Thyroid gland (tissue), 4 donors: ENCODE results near the gene BUD31. TPM values are rescaled to one million over a fixed set of nuclear protein-coding genes. Genes with fewer than 3 reads are reported as not detected.
"Not testable (repeated sequence)": the region's sequence is repeated elsewhere in the genome, so short reads cannot be mapped to it uniquely, and the experiment has no call there.

Source experiments
- DNase-seq, 2 donors: peaks; one replicate each; pipeline ENCODE4 v3.0.0-alpha.2; 2019
- H3K27ac ChIP-seq, 3 donors: fragments of 200-600 bp; sonication (generic); 1 replicate in 2 of 3; 2 replicates in 1 of 3; pipeline ENCODE4 v1.5.1; 2016 to 2019; ENCODE audit warnings: mild to moderate bottlenecking in 1 of 3, moderate library complexity in 1 of 3
- H3K27me3 ChIP-seq: fragments of 200-600 bp; sonication (generic); one replicate; pipeline ENCODE4 v1.5.1; 2019
- H3K36me3 ChIP-seq, 2 donors: fragments of 200-600 bp; sonication (generic); one replicate each; pipeline ENCODE4 v1.5.1; 2016 to 2019
- H3K4me1 ChIP-seq, 2 donors: fragments of 200-600 bp; sonication (generic); one replicate each; pipeline ENCODE4 v1.5.1; 2017 to 2019
- H3K4me3 ChIP-seq, 3 donors: fragments of 200-600 bp; sonication (generic); replicated peaks in 1 of 3; 1 replicate in 2 of 3; 2 replicates in 1 of 3; pipeline ENCODE4 v1.5.1; 2016; ENCODE audit warnings: mild to moderate bottlenecking in 1 of 3
- H3K9me3 ChIP-seq: fragments of 200-600 bp; sonication (generic); one replicate; pipeline ENCODE4 v1.5.1; 2017
- POLR2A ChIP-seq, 2 donors: fragments of 450-650 bp; IDR thresholded peaks; one replicate each; pipeline ENCODE4 v1.6.1; 2017; ENCODE audit warnings: antibody characterized with exemption in 2 of 2, mild to moderate bottlenecking in 2 of 2, moderate library complexity in 1 of 2
- WGBS, 2 donors: methylation state at CpG; one replicate each; pipeline ENCODE4 v1.1.5; 2017; 5-methylcytosine and 5-hydroxymethylcytosine counted together
- intact Hi-C: fragments of 100-400 bp; cut with DNase I; formaldehyde crosslinking; loops from one replicate; pipeline ENCODE4 v1.15.1; 2023
- total RNA-seq, 4 donors: library from RNA; depleted of rRNA; stranded (reverse); fragments of >200 nt; gene quantifications; one replicate each; pipeline ENCODE4 v1.2.3, GENCODE V29; 2016
- TF ChIP-seq, protein P1 (sequence below), 6 experiments: fragments of 200-600 bp in 3 of 6; fragments of 450-650 bp in 3 of 6; sonication (generic) in 3 of 6; IDR thresholded peaks; one replicate each; pipeline ENCODE4 v1.5.1; 2016 to 2019; ENCODE audit warnings: antibody characterized with exemption in 6 of 6, mild to moderate bottlenecking in 2 of 6, inconsistent platforms in 1 of 6, moderate library complexity in 1 of 6

The BUD31 gene
- total RNA-seq, 4 donors from 2014 or later = 41.9 to 89.1 (median 65.4) TPM

DNA sequence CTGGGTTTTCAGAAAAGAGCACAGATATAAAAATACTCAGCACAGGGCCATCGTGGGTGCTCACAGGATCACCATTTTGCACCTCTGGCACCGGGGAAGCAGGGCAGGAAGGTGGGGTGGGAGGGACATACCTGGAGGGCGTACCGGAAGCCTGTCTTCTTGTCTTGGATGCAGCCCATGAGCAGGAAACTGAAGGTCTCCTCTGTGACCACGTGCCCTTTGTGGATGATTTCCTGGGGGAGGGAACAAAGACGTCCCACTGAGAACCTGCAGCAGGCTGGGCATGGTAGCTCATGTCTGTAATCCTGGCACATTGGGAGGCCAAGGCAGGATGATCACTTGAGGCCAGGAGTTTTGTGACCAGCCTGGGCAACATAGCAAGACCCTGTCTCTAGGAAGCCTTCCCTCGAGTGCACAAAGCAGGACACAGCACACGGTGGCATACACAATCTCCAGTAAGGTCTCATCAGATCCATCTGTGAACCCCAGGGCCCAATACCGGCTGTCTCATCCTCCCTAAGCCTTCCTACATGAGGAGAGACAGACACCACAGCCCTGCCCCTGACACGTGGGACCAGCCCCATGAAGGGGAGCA lies 20.3 kb downstream of the BUD31 start:
- no peaks in the 10 kb centered on the region for H3K27me3 ChIP-seq
- no peak for DNase-seq
- H3K4me3 ChIP-seq = no peak overlapping the region
- H3K27ac ChIP-seq = no peak overlapping the region
- 84 to 88% methylated on average over 7 to 10 of the region's 10 CpGs for WGBS, 2 donors
- peaks cover 18 to 33% of the 10 kb centered on the region in 2 donors for H3K36me3 ChIP-seq
- H3K9me3 ChIP-seq = no peaks in the 10 kb centered on the region
- TF ChIP-seq POLR2A (IDR thresholded peaks at IDR 0.05) = no peak
- TF ChIP-seq, protein P1, sequence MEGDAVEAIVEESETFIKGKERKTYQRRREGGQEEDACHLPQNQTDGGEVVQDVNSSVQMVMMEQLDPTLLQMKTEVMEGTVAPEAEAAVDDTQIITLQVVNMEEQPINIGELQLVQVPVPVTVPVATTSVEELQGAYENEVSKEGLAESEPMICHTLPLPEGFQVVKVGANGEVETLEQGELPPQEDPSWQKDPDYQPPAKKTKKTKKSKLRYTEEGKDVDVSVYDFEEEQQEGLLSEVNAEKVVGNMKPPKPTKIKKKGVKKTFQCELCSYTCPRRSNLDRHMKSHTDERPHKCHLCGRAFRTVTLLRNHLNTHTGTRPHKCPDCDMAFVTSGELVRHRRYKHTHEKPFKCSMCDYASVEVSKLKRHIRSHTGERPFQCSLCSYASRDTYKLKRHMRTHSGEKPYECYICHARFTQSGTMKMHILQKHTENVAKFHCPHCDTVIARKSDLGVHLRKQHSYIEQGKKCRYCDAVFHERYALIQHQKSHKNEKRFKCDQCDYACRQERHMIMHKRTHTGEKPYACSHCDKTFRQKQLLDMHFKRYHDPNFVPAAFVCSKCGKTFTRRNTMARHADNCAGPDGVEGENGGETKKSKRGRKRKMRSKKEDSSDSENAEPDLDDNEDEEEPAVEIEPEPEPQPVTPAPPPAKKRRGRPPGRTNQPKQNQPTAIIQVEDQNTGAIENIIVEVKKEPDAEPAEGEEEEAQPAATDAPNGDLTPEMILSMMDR (IDR thresholded peaks at IDR 0.05) = no peak
- intact Hi-C loops = no loop called here
- H3K4me1 ChIP-seq = no peaks in the 10 kb centered on the region

- H3K36me3 ChIP-seq = peaks cover 18 to 31% of the 10 kb centered on the region in 2 donors
- H3K4me1 ChIP-seq = no peaks in the 10 kb centered on the region
- DNase-seq = no peak
- H3K4me3 ChIP-seq = no peak overlapping the region
- 91 to 96% methylated on average over 5 to 7 of the region's 8 CpGs for WGBS, 2 donors
- no peaks in the 10 kb centered on the region for H3K9me3 ChIP-seq
- H3K27ac ChIP-seq = no peak overlapping the region
- no peaks in the 10 kb centered on the region for H3K27me3 ChIP-seq
- intact Hi-C loops = no loop called here
- no peak for TF ChIP-seq POLR2A (IDR thresholded peaks at IDR 0.05)
- TF ChIP-seq, protein P1 (IDR thresholded peaks at IDR 0.05) = no peak
These were observed 21.0 kb downstream of the BUD31 start for GRCh38 chr7:99429756-99430155.

DNA sequence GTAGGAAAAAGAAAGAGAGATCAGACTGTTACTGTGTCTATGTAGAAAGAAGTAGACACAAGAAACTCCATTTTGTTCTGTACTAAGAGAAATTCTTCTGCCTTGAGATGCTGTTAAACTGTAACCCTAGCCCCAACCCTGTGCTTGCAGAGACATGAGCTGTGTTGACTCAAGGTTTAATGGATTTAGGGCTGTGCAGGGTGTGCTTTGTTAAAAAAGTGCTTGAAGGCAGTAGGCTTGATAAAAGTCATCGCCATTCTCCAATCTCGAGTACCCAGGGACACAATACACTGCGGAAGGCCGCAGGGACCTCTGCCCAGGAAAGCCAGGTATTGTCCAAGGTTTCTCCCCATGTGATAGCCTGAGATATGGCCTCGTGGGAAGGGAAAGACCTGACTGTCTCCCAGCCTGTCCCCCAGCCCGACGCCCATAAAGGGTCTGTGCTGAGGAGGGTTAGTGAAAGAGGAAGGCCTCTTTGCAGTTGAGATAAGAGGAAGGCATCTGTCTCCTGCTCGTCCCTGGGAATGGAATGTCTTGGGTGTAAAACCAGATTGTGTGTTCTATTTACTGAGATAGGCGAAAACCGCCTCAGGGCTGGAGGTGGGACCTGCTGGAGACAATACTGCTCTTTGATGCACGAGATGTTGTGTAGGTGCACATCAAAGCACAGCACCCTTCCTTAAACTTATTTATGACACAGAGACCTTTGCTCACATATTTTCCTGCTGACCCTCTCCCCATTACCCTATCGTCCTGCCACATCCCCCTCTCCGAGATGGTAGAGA lies 23.2 kb downstream of the BUD31 start:
- DNase-seq, H3K4me3 ChIP-seq, H3K27ac ChIP-seq, H3K9me3 ChIP-seq, intact Hi-C loops, H3K27me3 ChIP-seq, H3K4me1 ChIP-seq: not testable (repeated sequence)
- H3K36me3 ChIP-seq = peaks cover 17 to 30% of the 10 kb centered on the region in 2 donors
- WGBS, 2 donors = 83 to 86% methylated on average over 13 of the region's 13 CpGs

DNA sequence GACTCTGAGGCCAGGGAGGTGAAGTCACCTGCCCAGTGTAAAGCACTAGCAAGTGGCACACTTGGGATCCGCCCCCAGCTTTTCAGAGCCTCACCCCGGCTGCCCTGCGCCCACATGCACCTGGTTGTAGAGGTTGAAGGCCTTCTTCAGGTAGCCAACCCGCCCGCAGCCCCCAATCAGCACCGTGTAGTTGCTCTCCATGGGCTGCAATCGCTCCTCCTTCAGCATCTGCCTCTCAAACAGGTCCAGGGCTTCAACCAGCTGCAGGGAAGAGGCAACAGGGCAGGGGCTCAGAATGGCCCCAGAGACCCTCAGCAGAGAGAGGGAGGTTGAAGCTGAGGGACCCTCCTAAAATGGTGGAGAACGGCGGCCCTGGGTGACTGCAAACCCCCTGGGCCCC lies 24.4 kb downstream of the BUD31 start:
- Histone ChIP-seq H3K27me3 (no peaks in the 10 kb centered on the region), H3K4me3 (no peak overlapping the region), H3K9me3 (no peaks in the 10 kb centered on the region), H3K4me1 (peaks cover 4 to 5% of the 10 kb centered on the region in 2 donors), H3K27ac (no peak overlapping the region), H3K36me3 (peaks cover 17 to 30% of the 10 kb centered on the region in 2 donors)
- DNase-seq = no peak
- WGBS, 2 donors = 85 to 97% methylated on average over 8 to 9 of the region's 9 CpGs
- intact Hi-C loops = no loop called here
- TF ChIP-seq, protein P1 (IDR thresholded peaks at IDR 0.05) = no peak
- no peak for TF ChIP-seq POLR2A (IDR thresholded peaks at IDR 0.05)

GRCh38 chr7:99437946-99438572 lies 29.3 kb downstream of the BUD31 start:
- H3K27ac ChIP-seq = peak overlapping the region; percentile 77 to 86 (median 85)
- H3K4me3 ChIP-seq = peak overlapping the region; percentile 74 to 96 (median 84)
- 22 to 27% methylated on average over 18 to 19 of the region's 20 CpGs for WGBS, 2 donors
- intact Hi-C loops = no loop called here
- TF ChIP-seq, protein P1 (IDR thresholded peaks at IDR 0.05) = no peak
- TF ChIP-seq POLR2A (IDR thresholded peaks at IDR 0.05) = no peak
- no peaks in the 10 kb centered on the region for H3K27me3 ChIP-seq
- peaks cover 15 to 16% of the 10 kb centered on the region in 2 donors for H3K4me1 ChIP-seq
- no peak for DNase-seq
- H3K9me3 ChIP-seq = no peaks in the 10 kb centered on the region
- peaks cover 9 to 16% of the 10 kb centered on the region in 2 donors for H3K36me3 ChIP-seq
